Measurements from ENCODE around the gene MAOB.

- TF ChIP-seq, protein P1, sequence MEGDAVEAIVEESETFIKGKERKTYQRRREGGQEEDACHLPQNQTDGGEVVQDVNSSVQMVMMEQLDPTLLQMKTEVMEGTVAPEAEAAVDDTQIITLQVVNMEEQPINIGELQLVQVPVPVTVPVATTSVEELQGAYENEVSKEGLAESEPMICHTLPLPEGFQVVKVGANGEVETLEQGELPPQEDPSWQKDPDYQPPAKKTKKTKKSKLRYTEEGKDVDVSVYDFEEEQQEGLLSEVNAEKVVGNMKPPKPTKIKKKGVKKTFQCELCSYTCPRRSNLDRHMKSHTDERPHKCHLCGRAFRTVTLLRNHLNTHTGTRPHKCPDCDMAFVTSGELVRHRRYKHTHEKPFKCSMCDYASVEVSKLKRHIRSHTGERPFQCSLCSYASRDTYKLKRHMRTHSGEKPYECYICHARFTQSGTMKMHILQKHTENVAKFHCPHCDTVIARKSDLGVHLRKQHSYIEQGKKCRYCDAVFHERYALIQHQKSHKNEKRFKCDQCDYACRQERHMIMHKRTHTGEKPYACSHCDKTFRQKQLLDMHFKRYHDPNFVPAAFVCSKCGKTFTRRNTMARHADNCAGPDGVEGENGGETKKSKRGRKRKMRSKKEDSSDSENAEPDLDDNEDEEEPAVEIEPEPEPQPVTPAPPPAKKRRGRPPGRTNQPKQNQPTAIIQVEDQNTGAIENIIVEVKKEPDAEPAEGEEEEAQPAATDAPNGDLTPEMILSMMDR (IDR thresholded peaks at IDR 0.05) = no peak
- TF ChIP-seq POLR2A (IDR thresholded peaks at IDR 0.05) (no peak), POLR2AphosphoS5 (IDR thresholded peaks at IDR 0.05) (no peak)
Measured at GRCh38 chrX:43756076-43756475, 126.2 kb downstream of the MAOB start.
